GM21737 (cell line): Measurements from ENCODE around the gene AKT2.

ENCODE experiments used
- ATAC-seq: cut with Tn5 transposase; IDR thresholded peaks from one replicate; pipeline ENCODE4 v1.9.1; 2021; ENCODE audit warnings: mild to moderate bottlenecking, moderate library complexity; ENCODE audit not compliant: unreplicated experiment

Gene AKT2

GRCh38 chr19:40192758-40193586, 92.2 kb downstream of the AKT2 start:
- ATAC-seq, result no peak

- peak; percentile 7 for ATAC-seq
These were observed 93.1 kb downstream of the AKT2 start for GRCh38 chr19:40191836-40192646.

DNA sequence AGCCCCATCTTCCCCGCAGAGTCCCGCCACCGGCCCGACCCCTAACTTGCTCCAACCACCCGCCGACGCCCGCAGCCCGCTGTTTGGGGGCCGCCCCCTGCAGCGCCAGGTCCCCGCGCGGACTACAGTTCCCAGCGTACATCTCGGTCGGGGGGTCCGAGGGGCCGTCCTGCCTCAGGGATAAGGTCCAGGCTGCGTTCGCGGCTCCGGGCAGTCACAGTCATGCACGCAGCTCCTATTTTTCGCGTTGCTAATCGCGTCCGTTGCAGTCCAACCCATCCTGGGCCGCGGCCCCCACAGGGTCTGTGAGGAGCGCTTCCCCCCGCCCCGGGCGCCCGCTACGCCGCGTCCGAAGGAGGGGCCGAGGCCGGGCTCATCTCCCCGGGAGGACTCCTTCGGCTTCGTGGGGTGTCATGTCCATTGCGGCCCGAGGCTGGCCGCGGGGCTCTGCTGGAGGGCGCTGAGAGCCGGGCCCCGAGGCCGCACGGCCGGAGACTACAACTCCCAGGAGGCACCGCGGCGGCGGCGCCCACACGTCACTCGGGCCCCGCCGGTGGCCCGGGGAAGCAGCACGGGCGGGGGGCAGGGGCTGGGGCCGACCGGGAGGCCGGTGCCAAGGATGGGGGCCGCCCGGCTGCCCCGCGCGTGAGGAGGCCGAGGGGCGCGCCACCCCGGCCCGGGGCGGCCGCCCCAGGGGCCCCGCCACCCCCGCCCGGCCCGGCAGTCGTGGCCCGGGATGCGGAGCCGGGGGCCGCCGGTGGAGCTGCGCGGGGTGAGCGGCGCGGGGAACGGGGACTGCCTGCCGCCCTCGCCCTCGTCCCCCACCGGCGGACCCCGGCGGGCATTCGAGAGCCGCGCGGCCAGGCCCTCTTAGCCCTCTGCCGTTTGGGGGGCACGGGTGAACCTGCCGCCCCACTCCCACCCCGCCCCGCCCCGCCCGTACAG, 94.0 kb downstream of the AKT2 start, which contains the start of gene MAP3K10:
Gene MAP3K10 (plus strand): TSS at position 536 of the 945 bp plus-strand sequence. CDS start 606 bp downstream, outside the sequence.
- ATAC-seq, result peak; percentile 81

DNA sequence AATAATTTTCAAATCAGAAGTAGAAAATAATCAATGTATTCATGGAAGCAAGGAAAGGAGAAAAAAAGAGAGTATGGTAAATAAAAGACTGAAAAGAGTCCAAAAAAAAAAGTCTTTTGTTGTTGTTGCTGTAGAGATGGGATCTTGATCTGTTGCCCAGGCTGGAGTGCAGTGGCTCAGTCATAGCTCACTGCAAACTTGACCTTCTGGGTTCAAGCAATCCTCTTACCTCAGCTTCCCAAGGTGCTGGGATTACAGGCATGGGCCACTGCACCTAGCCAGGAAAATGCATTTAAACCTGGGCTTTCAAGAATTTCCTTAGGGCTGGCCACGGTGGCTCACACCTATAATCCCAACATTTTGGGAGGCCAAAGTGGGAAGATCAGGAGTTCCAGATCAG, 100.9 kb downstream of the AKT2 start:
- ATAC-seq, result no peak
